Measurements from ENCODE around the gene GSTM3. TPM values are rescaled to one million over a fixed set of nuclear protein-coding genes. Genes with fewer than 3 reads are reported as not detected.

The GSTM3 gene
- total RNA-seq, 6 donors from 2014 or later: 4.9 to 23.3 (median 11.2) TPM

- DNase-seq (no peak), ATAC-seq (ENCODE audit: low FRiP score in 2 of 2) (no peak)
- TF ChIP-seq POLR2A (IDR thresholded peaks at IDR 0.05): no peak
- TF ChIP-seq, protein P1, sequence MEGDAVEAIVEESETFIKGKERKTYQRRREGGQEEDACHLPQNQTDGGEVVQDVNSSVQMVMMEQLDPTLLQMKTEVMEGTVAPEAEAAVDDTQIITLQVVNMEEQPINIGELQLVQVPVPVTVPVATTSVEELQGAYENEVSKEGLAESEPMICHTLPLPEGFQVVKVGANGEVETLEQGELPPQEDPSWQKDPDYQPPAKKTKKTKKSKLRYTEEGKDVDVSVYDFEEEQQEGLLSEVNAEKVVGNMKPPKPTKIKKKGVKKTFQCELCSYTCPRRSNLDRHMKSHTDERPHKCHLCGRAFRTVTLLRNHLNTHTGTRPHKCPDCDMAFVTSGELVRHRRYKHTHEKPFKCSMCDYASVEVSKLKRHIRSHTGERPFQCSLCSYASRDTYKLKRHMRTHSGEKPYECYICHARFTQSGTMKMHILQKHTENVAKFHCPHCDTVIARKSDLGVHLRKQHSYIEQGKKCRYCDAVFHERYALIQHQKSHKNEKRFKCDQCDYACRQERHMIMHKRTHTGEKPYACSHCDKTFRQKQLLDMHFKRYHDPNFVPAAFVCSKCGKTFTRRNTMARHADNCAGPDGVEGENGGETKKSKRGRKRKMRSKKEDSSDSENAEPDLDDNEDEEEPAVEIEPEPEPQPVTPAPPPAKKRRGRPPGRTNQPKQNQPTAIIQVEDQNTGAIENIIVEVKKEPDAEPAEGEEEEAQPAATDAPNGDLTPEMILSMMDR (IDR thresholded peaks at IDR 0.05): no peak
- no peak for TF ChIP-seq EP300 (IDR thresholded peaks at IDR 0.05)
- TF ChIP-seq POLR2AphosphoS5 (IDR thresholded peaks at IDR 0.05): no peak
- H3K4me1 ChIP-seq: no peaks in the 10 kb centered on the region
- 87 to 91% methylated on average over 7 of the region's 7 CpGs for WGBS, 2 donors
- H3K27me3 ChIP-seq: no peaks in the 10 kb centered on the region
- H3K9me3 ChIP-seq: no peaks in the 10 kb centered on the region
- H3K36me3 ChIP-seq: no peaks in the 10 kb centered on the region
- H3K27ac ChIP-seq: no peak overlapping the region
- no peak overlapping the region for H3K4me3 ChIP-seq
Measured at GRCh38 chr1:109722908-109723691, 17.7 kb downstream of the GSTM3 start.

GRCh38 chr1:109721971-109722370 lies 18.9 kb downstream of the GSTM3 start:
- TF ChIP-seq EP300 (IDR thresholded peaks at IDR 0.05) (no peak), POLR2AphosphoS5 (IDR thresholded peaks at IDR 0.05) (no peak), POLR2A (IDR thresholded peaks at IDR 0.05) (no peak)
- TF ChIP-seq, protein P1 (IDR thresholded peaks at IDR 0.05): no peak
- Histone ChIP-seq H3K27ac (no peak overlapping the region), H3K4me1 (no peaks in the 10 kb centered on the region), H3K27me3 (no peaks in the 10 kb centered on the region), H3K9me3 (no peaks in the 10 kb centered on the region), H3K36me3 (no peaks in the 10 kb centered on the region), H3K4me3 (no peak overlapping the region)
- 85 to 96% methylated on average over 1 of the region's 1 CpG for WGBS, 2 donors
- ATAC-seq (ENCODE audit: low FRiP score in 2 of 2): no peak
- no peak for DNase-seq

- Histone ChIP-seq H3K4me1 (no peaks in the 10 kb centered on the region), H3K9me3 (no peaks in the 10 kb centered on the region), H3K27me3 (no peaks in the 10 kb centered on the region), H3K4me3 (no peak overlapping the region), H3K36me3 (no peaks in the 10 kb centered on the region), H3K27ac (no peak overlapping the region)
- TF ChIP-seq POLR2A (IDR thresholded peaks at IDR 0.05) (no peak), EP300 (IDR thresholded peaks at IDR 0.05) (no peak), POLR2AphosphoS5 (IDR thresholded peaks at IDR 0.05) (no peak)
- TF ChIP-seq, protein P1 (IDR thresholded peaks at IDR 0.05): no peak
- 70 to 76% methylated on average over 5 of the region's 5 CpGs for WGBS, 2 donors
- no peak for DNase-seq
- no peak for ATAC-seq (ENCODE audit: low FRiP score in 2 of 2)
Measured at GRCh38 chr1:109721042-109721441, 19.8 kb downstream of the GSTM3 start.

- TF ChIP-seq POLR2AphosphoS5 (IDR thresholded peaks at IDR 0.05) (no peak), EP300 (IDR thresholded peaks at IDR 0.05) (no peak), POLR2A (IDR thresholded peaks at IDR 0.05) (no peak)
- TF ChIP-seq, protein P1 (IDR thresholded peaks at IDR 0.05): no peak
- 74 to 76% methylated on average over 5 of the region's 5 CpGs for WGBS, 2 donors
- Histone ChIP-seq H3K27me3 (no peaks in the 10 kb centered on the region), H3K4me1 (no peaks in the 10 kb centered on the region), H3K27ac (no peak overlapping the region), H3K9me3 (no peaks in the 10 kb centered on the region), H3K36me3 (no peaks in the 10 kb centered on the region), H3K4me3 (no peak overlapping the region)
- ATAC-seq (ENCODE audit: low FRiP score in 2 of 2) (no peak), DNase-seq (no peak)
Measured at GRCh38 chr1:109719337-109719837, 21.5 kb downstream of the GSTM3 start.

- 78 to 96% methylated on average over 2 of the region's 2 CpGs for whole genome bisulfite sequencing, 2 donors
Measured at GRCh38 chr1:109718495-109718894, 22.3 kb downstream of the GSTM3 start.

More at GRCh38 chr1:109718495-109718894, 22.3 kb downstream of the GSTM3 start:
- Histone ChIP-seq H3K9me3 (no peaks in the 10 kb centered on the region), H3K4me1 (no peaks in the 10 kb centered on the region), H3K27ac (no peak overlapping the region), H3K27me3 (no peaks in the 10 kb centered on the region), H3K4me3 (no peak overlapping the region), H3K36me3 (no peaks in the 10 kb centered on the region)
- ATAC-seq (ENCODE audit: low FRiP score in 2 of 2) (no peak), DNase-seq (no peak)
- TF ChIP-seq POLR2A (IDR thresholded peaks at IDR 0.05) (no peak), POLR2AphosphoS5 (IDR thresholded peaks at IDR 0.05) (no peak), EP300 (IDR thresholded peaks at IDR 0.05) (no peak)
- TF ChIP-seq, protein P1 (IDR thresholded peaks at IDR 0.05): no peak

All from upper lobe of left lung (tissue), 6 donors.